HepG2 (cell line): ENCODE data around the gene AFF4. TPM values are rescaled to one million over a fixed set of nuclear protein-coding genes. Genes with fewer than 3 reads are reported as not detected.
A peak's percentile ranks its signal among the peaks of the same experiment; 100 is the strongest.

Experiments
- AGO2 ChIP-seq: fragments of 200-400 bp; formaldehyde crosslinking; optimal IDR thresholded peaks from 2 replicates; pipeline ENCODE3; 2017; ENCODE audit warnings: mild to moderate bottlenecking, low read depth, low read length, moderate library complexity
- ARHGAP35 ChIP-seq: sonication (generic); formaldehyde crosslinking; IDR thresholded peaks from 2 replicates; pipeline ENCODE4 v1.9.0; 2022; ENCODE audit warnings: mild to moderate bottlenecking, inconsistent platforms, moderate library complexity, missing genetic modification reagents, borderline replicate concordance
- ARNTL ChIP-seq: sonication (generic); formaldehyde crosslinking; IDR thresholded peaks from 2 replicates; pipeline ENCODE4 v1.4.0; 2020; ENCODE audit warnings: mild to moderate bottlenecking, missing genetic modification reagents
- EED ChIP-seq: sonication (generic); formaldehyde crosslinking; IDR thresholded peaks from 2 replicates; pipeline ENCODE4 v1.5.0; 2020; ENCODE audit warnings: mild to moderate bottlenecking, missing genetic modification reagents
- EHMT2 ChIP-seq: fragments of 200-600 bp; sonication (generic); IDR thresholded peaks from 2 replicates; pipeline ENCODE4 v1.7.0; 2017; ENCODE audit warnings: antibody characterized with exemption, low read depth, low read length, borderline replicate concordance
- GATAD2A ChIP-seq: IDR thresholded peaks from 2 replicates; pipeline ENCODE4 v1.6.1; 2016
- MAZ ChIP-seq, 2 experiments: sonication (generic) in 1 of 2; formaldehyde crosslinking in 1 of 2; IDR thresholded peaks; 2 replicates each; pipeline versions ENCODE4 v1.5.0 to v1.6.1; 2012 to 2020; ENCODE audit warnings: low read depth in 2 of 2, mild to moderate bottlenecking in 2 of 2, borderline replicate concordance in 1 of 2, improper control_type of control experiment in 1 of 2, low read length in 1 of 2, missing genetic modification reagents in 1 of 2, moderate library complexity in 1 of 2
- REPIN1 ChIP-seq: sonication (generic); formaldehyde crosslinking; IDR thresholded peaks from 2 replicates; pipeline ENCODE4 v1.8.0; 2022; ENCODE audit warnings: missing genetic modification reagents, low read depth, mild to moderate bottlenecking, borderline replicate concordance
- SKI ChIP-seq: fragments of 450-650 bp; IDR thresholded peaks from one replicate; pipeline ENCODE4 v1.6.1; 2018; ENCODE audit warnings: mild to moderate bottlenecking; ENCODE audit not compliant: partially characterized antibody
- SMARCE1 ChIP-seq: fragments of 450-650 bp; IDR thresholded peaks from 2 replicates; pipeline ENCODE4 v1.6.1; 2017; ENCODE audit warnings: borderline replicate concordance
- SP1 ChIP-seq, 2 experiments: fragments of 450-650 bp in 1 of 2; sonication (generic) in 1 of 2; formaldehyde crosslinking in 1 of 2; IDR thresholded peaks; 2 replicates each; pipeline versions ENCODE4 v1.4.0 to v1.6.1; 2016 to 2020; ENCODE audit warnings: missing genetic modification reagents in 1 of 2
- SRY ChIP-seq: sonication (generic); formaldehyde crosslinking; IDR thresholded peaks from 2 replicates; pipeline ENCODE4 v1.8.0; 2022; ENCODE audit warnings: mild to moderate bottlenecking, missing genetic modification reagents
- SYNCRIP ChIP-seq: fragments of 200-400 bp; formaldehyde crosslinking; IDR thresholded peaks from 2 replicates; pipeline ENCODE4 v1.6.1; 2018; ENCODE audit warnings: mild to moderate bottlenecking, low read depth, low read length; ENCODE audit not compliant: insufficient read depth
- THYN1 ChIP-seq: sonication (generic); formaldehyde crosslinking; IDR thresholded peaks from 2 replicates; pipeline ENCODE4 v1.8.1; 2023; ENCODE audit warnings: low read depth, mild to moderate bottlenecking, moderate library complexity, missing genetic modification reagents, borderline replicate concordance
- ZNF335 ChIP-seq: sonication (generic); formaldehyde crosslinking; IDR thresholded peaks from 2 replicates; pipeline ENCODE4 v1.4.0; 2020; ENCODE audit warnings: missing genetic modification reagents
- ZNF772 ChIP-seq: sonication (generic); formaldehyde crosslinking; IDR thresholded peaks from 2 replicates; pipeline ENCODE4 v1.5.0; 2020; ENCODE audit warnings: mild to moderate bottlenecking, missing genetic modification reagents
- polyA plus RNA-seq, 8 experiments: library from polyadenylated mRNA; depleted of rRNA in 3 of 8; stranded (reverse) in 7 of 8; unstranded in 1 of 8; fragments of >200 nt; fragmentation: Illumina TruSeq in 4 of 8; extraction: Trizol in 4 of 8; gene quantifications; 2 replicates each; pipeline versions ENCODE4 v1.2.1 to v1.2.3, GENCODE V29; 2011 to 2016; ENCODE audit warnings: low read depth in 4 of 8, missing spikeins in 1 of 8, mixed read lengths in 1 of 8; ENCODE audit not compliant: insufficient read depth in 1 of 8
- total RNA-seq, 5 experiments: library from RNA; depleted of rRNA; stranded (reverse); fragments of >200 nt; fragmentation: Illumina TruSeq; extraction: Trizol; gene quantifications; 2 replicates each; pipeline ENCODE4 v1.2.3, GENCODE V29; 2016; ENCODE audit warnings: low read depth in 1 of 5
- TF ChIP-seq, protein P1 (sequence below): sonication (generic); formaldehyde crosslinking; IDR thresholded peaks from 2 replicates; pipeline ENCODE4 v1.5.0; 2020; ENCODE audit warnings: mild to moderate bottlenecking, missing genetic modification reagents
- TF ChIP-seq, protein P2 (sequence below): sonication (generic); formaldehyde crosslinking; IDR thresholded peaks from 2 replicates; pipeline ENCODE4 v1.5.0; 2020; ENCODE audit warnings: mild to moderate bottlenecking, missing genetic modification reagents
- TF ChIP-seq, protein P3 (sequence below): sonication (generic); formaldehyde crosslinking; IDR thresholded peaks from 2 replicates; pipeline ENCODE4 v1.5.1; 2020; ENCODE audit warnings: missing genetic modification reagents, mild to moderate bottlenecking, borderline replicate concordance
- TF ChIP-seq, protein P4 (sequence below): IDR thresholded peaks from 2 replicates; pipeline ENCODE4 v1.6.1; 2016
- TF ChIP-seq, protein P5 (sequence below): sonication (generic); formaldehyde crosslinking; IDR thresholded peaks from 2 replicates; pipeline ENCODE4 v1.4.0; 2020; ENCODE audit warnings: missing genetic modification reagents, mild to moderate bottlenecking, borderline replicate concordance

AFF4 gene
- total and polyA plus RNA-seq, 2 of the 13 experiments (the other 11 are each of a cell fraction or from before 2014, with no cell fraction given) = 22.1 to 25.5 TPM

DNA sequence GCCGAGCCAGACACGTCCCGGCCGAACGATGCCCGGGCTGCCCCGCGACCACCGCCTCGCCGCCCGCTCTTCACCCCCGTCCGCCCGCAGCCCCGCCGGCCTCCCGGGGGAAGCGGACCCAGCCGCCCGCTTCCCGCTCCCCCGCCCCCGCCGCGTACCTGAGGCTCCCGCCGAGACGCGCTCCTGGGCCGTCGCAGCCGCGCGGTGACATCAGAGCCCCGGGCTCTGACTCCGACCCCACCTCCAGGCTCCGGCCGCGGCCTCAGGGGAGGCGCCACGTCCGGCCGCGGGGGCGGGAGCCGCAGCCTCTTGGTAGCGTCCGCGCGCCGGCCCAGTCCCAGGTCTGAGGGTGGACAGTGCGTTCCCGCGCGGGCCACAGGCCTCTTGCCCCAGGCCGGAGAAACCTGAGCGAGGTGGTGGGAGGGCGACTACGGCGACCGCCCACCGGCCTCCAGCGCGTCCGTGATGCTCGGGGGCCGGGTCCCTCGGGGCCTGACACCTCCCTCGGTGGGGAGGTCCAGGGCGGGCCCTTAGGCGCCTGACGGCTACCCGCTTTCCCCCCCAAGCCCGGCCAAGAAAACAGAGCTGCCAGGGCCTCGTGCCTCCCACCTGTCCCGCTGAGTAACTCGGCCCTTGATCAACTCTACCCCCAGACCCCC lies 132.9 kb downstream of the AFF4 start, which contains the start of gene SHROOM1 (continued):
- TF ChIP-seq AGO2 (peak; percentile 16), EHMT2 (no peak), REPIN1 (CRISPR knock-in tag) (0 out of 2 replicates have a peak, but pooled peaks have one; percentile 31), ZNF772 (CRISPR knock-in tag) (peak; percentile 71; the same call in 1 of the 2 replicates), SKI (no peak), EED (CRISPR knock-in tag) (no peak), GATAD2A (peak; percentile 21; the same call in 1 of the 2 replicates), SRY (CRISPR knock-in tag) (no peak), SP1 (IDR thresholded peaks at IDR 0.05) (no peak), SP1 (CRISPR knock-in tag; IDR thresholded peaks at IDR 0.05) (no peak), ARNTL (no peak), ARHGAP35 (CRISPR knock-in tag) (peak; percentile 83; the same call in 1 of the 2 replicates), MAZ (IDR thresholded peaks at IDR 0.05; ENCODE audit: borderline replicate concordance, low read depth, low read length) (peak; percentile 29; the same call in 1 of the 2 replicates), MAZ (CRISPR knock-in tag; IDR thresholded peaks at IDR 0.05; ENCODE audit: low read depth) (0 out of 2 replicates have a peak, but pooled peaks have one; percentile 55), SYNCRIP (no peak), SMARCE1 (no peak), ZNF335 (no peak), THYN1 (CRISPR knock-in tag) (no peak)
- TF ChIP-seq, protein P1, sequence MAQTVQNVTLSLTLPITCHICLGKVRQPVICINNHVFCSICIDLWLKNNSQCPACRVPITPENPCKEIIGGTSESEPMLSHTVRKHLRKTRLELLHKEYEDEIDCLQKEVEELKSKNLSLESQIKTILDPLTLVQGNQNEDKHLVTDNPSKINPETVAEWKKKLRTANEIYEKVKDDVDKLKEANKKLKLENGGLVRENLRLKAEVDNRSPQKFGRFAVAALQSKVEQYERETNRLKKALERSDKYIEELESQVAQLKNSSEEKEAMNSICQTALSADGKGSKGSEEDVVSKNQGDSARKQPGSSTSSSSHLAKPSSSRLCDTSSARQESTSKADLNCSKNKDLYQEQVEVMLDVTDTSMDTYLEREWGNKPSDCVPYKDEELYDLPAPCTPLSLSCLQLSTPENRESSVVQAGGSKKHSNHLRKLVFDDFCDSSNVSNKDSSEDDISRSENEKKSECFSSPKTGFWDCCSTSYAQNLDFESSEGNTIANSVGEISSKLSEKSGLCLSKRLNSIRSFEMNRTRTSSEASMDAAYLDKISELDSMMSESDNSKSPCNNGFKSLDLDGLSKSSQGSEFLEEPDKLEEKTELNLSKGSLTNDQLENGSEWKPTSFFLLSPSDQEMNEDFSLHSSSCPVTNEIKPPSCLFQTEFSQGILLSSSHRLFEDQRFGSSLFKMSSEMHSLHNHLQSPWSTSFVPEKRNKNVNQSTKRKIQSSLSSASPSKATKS (CRISPR knock-in tag) = no peak
- TF ChIP-seq, protein P2, sequence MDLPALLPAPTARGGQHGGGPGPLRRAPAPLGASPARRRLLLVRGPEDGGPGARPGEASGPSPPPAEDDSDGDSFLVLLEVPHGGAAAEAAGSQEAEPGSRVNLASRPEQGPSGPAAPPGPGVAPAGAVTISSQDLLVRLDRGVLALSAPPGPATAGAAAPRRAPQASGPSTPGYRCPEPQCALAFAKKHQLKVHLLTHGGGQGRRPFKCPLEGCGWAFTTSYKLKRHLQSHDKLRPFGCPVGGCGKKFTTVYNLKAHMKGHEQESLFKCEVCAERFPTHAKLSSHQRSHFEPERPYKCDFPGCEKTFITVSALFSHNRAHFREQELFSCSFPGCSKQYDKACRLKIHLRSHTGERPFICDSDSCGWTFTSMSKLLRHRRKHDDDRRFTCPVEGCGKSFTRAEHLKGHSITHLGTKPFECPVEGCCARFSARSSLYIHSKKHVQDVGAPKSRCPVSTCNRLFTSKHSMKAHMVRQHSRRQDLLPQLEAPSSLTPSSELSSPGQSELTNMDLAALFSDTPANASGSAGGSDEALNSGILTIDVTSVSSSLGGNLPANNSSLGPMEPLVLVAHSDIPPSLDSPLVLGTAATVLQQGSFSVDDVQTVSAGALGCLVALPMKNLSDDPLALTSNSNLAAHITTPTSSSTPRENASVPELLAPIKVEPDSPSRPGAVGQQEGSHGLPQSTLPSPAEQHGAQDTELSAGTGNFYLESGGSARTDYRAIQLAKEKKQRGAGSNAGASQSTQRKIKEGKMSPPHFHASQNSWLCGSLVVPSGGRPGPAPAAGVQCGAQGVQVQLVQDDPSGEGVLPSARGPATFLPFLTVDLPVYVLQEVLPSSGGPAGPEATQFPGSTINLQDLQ (CRISPR knock-in tag) = no peak; the same call in 1 of the 2 replicates
- TF ChIP-seq, protein P3, sequence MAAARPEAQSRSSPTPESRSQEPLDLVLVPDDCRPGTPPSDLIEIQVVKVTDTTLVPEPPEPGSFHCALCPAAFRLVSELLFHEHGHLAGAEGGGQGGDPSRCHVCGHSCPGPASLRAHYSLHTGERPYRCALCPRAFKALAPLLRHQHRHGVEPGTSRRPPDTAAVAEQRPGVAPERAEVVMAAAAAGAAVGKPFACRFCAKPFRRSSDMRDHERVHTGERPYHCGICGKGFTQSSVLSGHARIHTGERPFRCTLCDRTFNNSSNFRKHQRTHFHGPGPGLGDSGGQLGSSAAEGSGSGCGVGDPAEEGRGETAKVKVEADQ (CRISPR knock-in tag) = no peak
- TF ChIP-seq, protein P4, sequence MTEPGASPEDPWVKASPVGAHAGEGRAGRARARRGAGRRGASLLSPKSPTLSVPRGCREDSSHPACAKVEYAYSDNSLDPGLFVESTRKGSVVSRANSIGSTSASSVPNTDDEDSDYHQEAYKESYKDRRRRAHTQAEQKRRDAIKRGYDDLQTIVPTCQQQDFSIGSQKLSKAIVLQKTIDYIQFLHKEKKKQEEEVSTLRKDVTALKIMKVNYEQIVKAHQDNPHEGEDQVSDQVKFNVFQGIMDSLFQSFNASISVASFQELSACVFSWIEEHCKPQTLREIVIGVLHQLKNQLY (CRISPR knock-in tag) = 0 out of 2 replicates have a peak, but pooled peaks have one; percentile 22
- TF ChIP-seq, protein P5, sequence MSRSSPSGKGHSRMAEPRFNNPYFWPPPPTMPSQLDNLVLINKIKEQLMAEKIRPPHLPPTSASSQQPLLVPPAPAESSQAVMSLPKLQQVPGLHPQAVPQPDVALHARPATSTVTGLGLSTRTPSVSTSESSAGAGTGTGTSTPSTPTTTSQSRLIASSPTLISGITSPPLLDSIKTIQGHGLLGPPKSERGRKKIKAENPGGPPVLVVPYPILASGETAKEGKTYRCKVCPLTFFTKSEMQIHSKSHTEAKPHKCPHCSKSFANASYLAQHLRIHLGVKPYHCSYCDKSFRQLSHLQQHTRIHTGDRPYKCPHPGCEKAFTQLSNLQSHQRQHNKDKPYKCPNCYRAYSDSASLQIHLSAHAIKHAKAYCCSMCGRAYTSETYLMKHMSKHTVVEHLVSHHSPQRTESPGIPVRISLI (CRISPR knock-in tag) = peak; percentile 29; the same call in 1 of the 2 replicates
